HG02588 (cell line): ENCODE results near the gene MCM10.
"Not testable (repeated sequence)": the region's sequence is repeated elsewhere in the genome, so short reads cannot be mapped to it uniquely, and the experiment has no call there.

Experiments used
- ATAC-seq: cut with Tn5 transposase; IDR thresholded peaks from one replicate; pipeline ENCODE4 v1.9.1; 2021; ENCODE audit warnings: mild to moderate bottlenecking, moderate library complexity; ENCODE audit not compliant: unreplicated experiment

The MCM10 gene

DNA sequence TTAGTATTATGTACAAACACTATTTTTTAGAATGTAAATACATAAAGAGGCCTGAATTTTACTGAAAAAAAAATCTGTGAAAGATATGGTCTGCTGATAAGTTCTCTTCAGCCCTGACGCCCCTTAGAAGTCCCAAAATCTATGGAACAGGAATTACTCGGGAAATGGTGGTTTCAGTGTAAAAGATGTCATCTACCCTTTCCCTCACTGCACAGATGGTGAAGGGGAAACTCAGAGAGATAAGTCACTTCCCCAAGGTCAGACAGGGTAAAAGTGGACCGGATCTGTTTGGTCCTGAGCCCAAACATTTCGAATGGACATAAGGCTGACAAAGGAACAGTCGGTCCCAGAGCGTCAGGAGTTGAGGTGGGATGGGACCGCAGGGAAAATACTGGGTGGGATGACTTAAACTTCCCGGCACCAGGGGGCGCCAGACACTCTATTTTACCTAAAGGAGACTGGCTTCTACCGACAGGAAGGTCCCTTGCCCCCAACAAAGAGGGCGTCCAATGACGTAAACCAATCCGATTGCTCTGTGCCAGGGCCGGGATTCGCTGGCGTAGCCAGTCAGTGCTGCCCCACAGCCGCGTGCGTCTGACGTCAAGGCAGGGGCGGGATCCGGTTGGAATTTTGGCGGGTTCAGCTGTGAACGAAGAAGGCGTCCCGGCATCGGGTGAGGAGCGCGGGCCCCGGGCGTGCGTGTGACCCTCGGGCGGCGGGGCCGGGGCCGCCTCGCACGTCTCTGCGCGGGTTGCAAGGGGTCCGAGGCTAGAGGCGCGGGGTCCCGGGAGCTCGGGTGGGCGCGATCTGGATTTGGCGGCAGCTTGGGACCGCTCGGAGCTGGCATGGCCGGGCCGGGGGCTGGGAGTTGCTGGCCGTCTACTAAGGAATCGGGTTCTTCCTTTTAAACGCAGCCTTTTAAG is at the start of gene MCM10:
TSS of gene MCM10 (plus strand) at position 625 of the 923 bp plus-strand sequence. CDS start 2,645 bp downstream, outside the sequence.
- peak; percentile 100 for ATAC-seq

- ATAC-seq: no peak
These were observed 47.8 kb upstream of the MCM10 start for GRCh38 chr10:13113544-13113943.

- peak; percentile 67 for ATAC-seq
These were observed 45.2 kb upstream of the MCM10 start for GRCh38 chr10:13115832-13116803.

GRCh38 chr10:13117841-13118783 is 43.2 kb upstream of the MCM10 start:
- ATAC-seq: no peak

DNA sequence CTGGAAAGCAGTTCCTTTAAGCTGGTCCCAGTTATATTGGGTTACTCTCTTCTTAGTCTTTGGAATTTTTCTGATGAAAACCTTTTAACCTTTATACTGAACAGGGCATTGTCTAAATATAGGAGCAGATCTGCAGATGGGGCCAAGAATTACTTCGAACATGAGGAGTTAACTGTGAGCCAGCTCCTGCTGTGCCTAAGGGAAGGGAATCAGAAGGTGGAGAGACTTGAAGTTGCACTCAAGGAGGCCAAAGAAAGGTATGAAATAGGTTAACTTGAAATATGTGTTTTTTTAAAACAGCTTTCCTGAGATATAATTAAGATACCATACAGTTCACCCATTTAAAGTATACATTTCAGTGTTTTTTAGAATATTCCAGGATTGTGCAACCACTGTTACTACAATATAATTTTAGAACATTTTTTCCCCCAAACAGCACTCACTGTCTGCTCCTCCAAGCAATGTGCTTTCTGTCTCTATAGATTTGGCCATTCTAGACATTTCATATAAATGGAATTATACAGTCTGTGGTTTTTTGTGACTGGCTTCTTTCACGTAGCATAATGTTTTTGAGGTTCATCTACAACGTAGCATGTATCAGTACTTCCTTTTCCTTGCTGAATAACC is 42.5 kb upstream of the MCM10 start:
- no peak for ATAC-seq

DNA sequence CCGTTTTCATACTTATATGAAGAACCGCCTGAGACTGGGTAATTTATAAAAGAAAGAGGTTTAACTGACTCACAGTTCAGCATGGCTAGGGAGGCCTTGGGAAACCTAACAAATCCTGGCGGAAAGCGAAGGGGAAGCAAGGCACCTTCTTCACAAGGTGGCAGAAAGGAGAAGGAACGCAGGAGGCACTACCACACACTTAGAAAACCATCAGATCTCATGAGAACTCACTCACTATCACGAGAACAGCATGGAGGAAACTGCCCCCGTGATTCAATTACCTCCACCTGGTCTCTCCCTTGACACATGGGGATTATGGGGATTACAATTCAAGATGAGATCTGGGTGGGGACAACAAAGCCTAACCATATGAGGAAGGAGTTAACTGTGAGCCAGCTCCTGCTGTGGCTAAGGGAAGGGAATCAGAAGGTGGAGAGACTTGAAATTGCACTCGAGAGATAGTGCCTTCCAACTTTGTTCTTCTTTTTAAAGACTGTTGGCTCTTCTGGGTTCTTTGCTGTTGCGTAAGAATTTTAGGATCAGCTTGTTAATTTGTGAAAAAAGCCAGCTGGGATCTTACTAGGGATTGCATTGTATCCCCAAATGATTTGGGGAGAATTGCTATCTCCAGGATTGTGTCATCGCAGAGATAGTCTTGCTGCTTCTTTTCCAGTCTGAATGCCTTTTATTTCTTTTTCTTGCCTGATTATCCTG is 40.4 kb upstream of the MCM10 start:
- no peak for ATAC-seq

DNA sequence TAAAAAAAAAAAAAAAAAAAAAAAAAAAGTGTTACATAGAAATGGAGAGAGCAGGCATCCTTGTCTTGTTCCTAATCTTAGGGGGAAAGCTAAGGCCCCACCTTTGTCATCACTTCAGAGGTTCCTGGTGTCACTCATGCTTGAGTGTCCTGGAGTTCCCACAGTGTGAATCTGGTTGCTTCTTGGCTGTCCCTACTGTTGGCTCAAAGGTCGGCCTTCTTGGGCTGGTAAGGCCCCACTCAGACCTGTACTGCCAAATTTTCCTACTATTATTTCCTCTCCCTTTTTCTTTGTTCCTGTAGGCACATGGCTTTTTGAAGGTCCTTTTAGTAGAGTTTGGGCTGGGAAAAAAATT is 39.9 kb upstream of the MCM10 start:
- no peak for ATAC-seq

DNA sequence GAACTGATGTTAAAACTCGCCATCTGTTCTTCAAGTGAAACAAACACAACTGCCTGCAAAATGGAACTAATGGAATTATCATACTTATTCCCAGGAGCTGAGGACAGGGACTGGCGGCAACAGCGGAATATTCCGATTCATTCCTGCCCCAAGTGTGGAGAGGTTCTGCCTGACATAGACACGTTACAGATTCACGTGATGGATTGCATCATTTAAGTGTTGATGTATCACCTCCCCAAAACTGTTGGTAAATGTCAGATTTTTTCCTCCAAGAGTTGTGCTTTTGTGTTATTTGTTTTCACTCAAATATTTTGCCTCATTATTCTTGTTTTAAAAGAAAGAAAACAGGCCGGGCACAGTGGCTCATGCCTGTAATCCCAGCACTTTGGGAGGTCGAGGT is 24.7 kb upstream of the MCM10 start:
- no peak for ATAC-seq

DNA sequence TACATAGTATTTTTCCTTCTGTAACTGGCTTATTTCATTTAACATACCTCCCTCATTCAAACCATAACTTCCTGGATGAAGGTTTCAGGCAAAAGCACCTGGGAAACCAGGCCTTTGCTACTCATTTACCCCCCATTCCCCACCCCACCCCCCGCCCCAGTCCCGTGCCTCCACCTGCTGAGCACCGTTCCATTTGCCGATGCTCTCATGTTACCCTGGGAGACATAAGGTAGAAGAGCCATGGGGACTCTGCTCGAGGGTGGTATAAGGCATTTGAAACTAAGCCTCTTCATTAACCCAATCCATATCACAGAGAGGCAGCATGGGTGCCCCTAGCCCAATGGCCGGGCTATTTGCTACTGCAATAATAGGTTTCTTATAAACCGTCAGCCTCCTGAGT is 22.2 kb upstream of the MCM10 start:
- no peak for ATAC-seq

- ATAC-seq: no peak
These were observed 21.7 kb upstream of the MCM10 start for GRCh38 chr10:13139676-13140075.

DNA sequence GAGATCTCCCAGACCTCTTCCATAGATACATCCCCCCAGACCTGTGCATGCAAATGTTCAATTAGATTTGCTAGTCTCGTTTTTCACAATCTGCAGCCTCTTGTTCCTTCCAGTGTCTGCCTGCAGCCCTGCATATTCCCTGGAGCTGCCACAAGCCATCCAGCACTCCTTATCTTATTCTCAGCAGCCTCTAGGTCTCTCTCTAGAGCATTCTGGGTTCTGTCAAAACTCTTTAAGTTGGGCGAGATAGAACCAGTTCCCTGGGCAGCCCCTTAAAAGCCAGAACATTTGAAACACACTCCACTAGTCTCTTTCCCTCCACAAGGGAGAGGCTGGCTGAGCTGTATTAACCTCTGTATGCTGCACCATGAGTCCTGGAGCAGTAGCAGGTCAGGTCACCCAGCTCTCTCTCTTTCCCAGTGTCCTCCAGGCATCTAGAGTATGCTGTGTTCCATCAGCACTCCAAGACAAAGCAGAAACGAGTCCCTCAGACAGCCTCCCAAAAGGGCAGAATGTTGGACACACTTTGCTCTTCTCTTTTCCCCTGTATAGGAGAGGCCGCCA is 20.6 kb upstream of the MCM10 start:
- no peak for ATAC-seq

DNA sequence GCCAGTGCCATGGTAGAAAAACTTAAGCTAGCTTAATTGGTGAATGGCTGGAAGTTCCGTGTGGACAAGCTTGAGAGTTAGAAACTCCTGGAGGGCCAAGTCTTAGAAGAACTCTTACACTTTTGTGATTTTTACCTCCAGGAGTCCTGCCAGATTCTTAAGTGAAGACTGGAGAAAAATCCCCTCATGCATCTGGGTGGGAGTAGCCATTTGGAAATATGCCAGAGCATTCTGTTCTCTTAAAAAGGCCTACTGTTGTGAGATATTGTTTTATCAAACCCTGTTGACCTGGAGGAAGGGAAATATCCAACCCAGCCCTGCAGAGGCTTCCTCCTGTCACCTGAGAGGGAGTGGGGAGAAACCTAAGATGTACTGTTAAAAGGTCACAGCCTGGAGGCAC is 17.6 kb upstream of the MCM10 start:
- ATAC-seq: no peak

DNA sequence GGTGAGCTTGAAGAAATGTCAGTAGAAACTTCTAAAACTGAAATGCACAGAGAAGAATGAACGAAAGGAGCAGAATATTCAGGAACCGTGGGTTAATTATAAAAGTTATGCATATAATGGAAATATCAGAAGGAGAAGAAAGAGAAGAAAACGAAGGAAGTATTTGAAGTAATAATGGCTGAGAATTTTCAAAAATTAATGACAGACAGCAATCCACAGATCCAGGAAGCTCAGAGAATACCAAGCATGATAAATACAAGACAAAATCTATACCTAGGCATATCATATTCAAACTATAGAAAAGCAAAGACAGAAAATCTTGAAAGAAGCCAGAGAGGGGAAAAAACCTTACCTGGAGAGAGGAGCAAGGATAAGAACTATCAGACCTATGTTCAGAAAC is 16.5 kb upstream of the MCM10 start:
- no peak for ATAC-seq

DNA sequence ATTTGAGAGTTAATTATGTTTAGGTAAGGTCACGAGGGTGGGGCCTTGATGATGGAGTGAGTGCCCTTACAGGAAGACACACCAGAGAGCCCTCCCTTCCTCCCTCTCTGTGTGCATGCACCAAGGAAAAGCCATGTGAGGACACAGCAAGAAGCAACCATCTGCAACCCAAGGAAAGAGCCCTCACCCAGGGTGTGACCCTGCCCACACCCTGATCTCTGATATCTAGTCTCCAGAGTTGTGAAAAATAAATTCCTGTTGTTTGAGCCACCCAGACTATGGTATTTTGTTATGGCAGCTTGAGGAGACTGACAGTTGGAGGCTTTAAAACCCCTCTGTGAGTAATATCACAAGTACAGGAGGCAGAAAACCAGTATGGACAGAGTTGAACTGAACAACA is 15.0 kb upstream of the MCM10 start:
- ATAC-seq: no peak

DNA sequence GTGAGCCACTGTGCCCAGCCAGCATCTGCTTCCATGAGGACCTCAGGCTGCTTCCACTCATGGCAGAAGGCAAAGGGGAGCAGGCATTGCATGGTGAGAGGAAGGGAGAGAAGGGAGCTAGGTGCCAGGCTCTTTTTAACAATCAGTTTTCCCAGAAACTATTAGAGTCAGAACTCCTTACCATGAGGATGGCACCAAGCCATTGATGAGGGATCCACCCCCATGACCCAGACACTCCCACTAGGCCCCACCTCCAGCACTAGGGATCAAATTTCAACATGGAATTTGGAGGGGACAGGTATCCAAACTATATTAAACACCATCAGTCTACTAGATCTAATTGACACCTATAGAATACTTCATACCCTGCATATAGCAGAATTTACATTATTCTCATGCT is 14.2 kb upstream of the MCM10 start:
- no peak for ATAC-seq

DNA sequence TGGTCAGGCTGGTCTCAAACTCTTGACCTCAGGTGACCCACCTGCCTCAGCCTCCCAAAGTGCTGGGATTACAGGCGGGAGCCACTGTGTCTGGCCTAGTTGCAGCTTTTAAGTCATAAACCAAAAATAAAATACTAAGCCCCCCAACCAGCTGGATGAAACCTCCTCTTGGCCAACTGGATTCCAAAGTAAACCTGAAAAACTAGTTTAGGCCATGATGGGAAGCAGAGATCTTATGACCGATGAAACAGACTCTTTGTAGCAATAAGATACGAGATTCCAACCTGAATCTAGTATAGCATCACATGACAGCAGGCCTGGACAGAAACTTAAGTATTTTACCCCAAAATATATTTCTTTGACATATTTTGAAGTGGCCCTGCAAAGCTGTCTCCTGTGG is 9.1 kb upstream of the MCM10 start:
- no peak for ATAC-seq

DNA sequence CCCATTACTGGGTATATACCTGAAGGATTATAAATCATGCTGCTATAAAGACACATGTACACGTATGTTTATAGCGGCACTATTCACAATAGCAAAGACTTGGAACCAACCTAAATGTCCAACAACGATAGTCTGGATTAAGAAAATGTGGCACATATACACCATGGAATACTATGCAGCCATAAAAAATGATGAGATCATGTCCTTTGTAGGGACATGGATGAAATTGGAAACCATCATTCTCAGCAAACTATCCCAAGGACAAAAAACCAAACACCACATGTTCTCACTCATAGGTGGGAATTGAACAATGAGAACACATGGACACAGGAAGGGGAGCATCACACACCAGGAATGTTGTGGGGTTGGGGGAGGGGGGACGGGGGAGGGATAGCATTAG is 5.5 kb upstream of the MCM10 start:
- ATAC-seq: not testable (repeated sequence)

DNA sequence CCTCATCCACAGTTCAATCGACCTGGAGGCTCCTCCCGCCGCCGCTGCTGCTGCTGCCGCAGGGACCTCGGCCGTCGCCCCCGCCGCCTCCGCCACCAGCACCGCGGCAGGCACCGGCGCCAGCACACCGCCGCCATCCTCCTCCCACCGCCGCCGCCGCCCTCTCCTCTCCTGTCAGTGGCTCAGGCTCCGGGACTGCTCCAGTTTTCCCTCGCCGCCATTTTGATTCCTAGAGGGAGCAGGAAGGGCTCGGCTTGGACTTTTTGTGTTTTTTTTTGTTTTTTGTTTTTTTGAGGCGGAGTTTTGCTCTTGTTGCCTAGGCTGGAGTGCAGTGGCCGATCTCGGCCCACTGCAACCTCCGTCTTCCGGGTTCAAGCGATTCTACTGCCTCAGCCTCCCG is 3.0 kb upstream of the MCM10 start:
- ATAC-seq: no peak

GRCh38 chr10:13161857-13162271 is 506 bp downstream of the MCM10 start:
- ATAC-seq: no peak
